LNCAP (cell line): ENCODE data around the gene MRPL4.

Experiments
- CTCF ChIP-seq: fragments of 450-650 bp; IDR thresholded peaks from 2 replicates; pipeline ENCODE4 v1.5.1; 2017; ENCODE audit warnings: mild to moderate bottlenecking

Gene MRPL4

GRCh38 chr19:10251792-10252694 lies at the start of gene MRPL4:
Gene MRPL4 (plus strand): TSS chr19:10252214. CDS start chr19:10252254, 40 bp downstream.
- TF ChIP-seq CTCF, result no peak

- TF ChIP-seq CTCF, result no peak
These were observed 48.3 kb upstream of the MRPL4 start for GRCh38 chr19:10203686-10204085.

GRCh38 chr19:10205636-10206035 lies 46.4 kb upstream of the MRPL4 start:
- TF ChIP-seq CTCF, result no peak

- no peak for TF ChIP-seq CTCF
These were observed 45.7 kb upstream of the MRPL4 start for GRCh38 chr19:10206226-10206885.

GRCh38 chr19:10207026-10207425 lies 45.0 kb upstream of the MRPL4 start:
- TF ChIP-seq CTCF, result no peak

GRCh38 chr19:10209315-10209714 lies 42.7 kb upstream of the MRPL4 start:
- no peak for TF ChIP-seq CTCF

- no peak for TF ChIP-seq CTCF
These were observed 41.0 kb upstream of the MRPL4 start for GRCh38 chr19:10211061-10211460.
